Caco-2 (cell line): ENCODE data around the gene IL17C. TPM values are rescaled to one million over a fixed set of nuclear protein-coding genes. Genes with fewer than 3 reads are reported as not detected.

Experiments used
- BruUV-seq: library from RNA; stranded (reverse); fragments of 400-500 nt; replicated peaks from 2 replicates; lab custom pipeline; 2021; lab: Mats Ljungman, UMichigan
- CTCF ChIA-PET: fragments of 300-600 bp; sonication (Branson Sonifier 250); formaldehyde crosslinking; loops from one replicate; lab custom pipeline; 2022; ENCODE audit warnings: antibody characterized with exemption; lab: Charles Lee
- POLR2A ChIA-PET: fragments of 300-600 bp; sonication (Branson Sonifier 250); formaldehyde crosslinking; loops from one replicate; lab custom pipeline; 2022; ENCODE audit warnings: antibody characterized with exemption; lab: Charles Lee
- DNase-seq, 2 experiments: peaks; one replicate each; pipeline versions ENCODE4 v3.0.0 to v3.0.0-alpha.2; 2020 to 2022
- H3K27me3 ChIP-seq: replicated peaks from 2 replicates; pipeline ENCODE4 v1.6.0; 2011; ENCODE audit warnings: low read length; ENCODE audit not compliant: control insufficient read depth, insufficient read depth
- H3K36me3 ChIP-seq: 2 replicates; pipeline ENCODE4 v1.5.1; 2011; ENCODE audit warnings: low read length; ENCODE audit not compliant: control insufficient read depth, insufficient read depth
- H3K4me1 ChIP-seq: fragments of 250-450 bp; sonication (Bioruptor Pico); 2 replicates; pipeline ENCODE4 v1.5.1; 2020; ENCODE audit warnings: mild to moderate bottlenecking
- H3K4me3 ChIP-seq: 2 replicates; pipeline ENCODE4 v1.5.1; 2011; ENCODE audit warnings: low read depth, mild to moderate bottlenecking, control low read depth, low read length
- H3K9me3 ChIP-seq: fragments of 250-450 bp; sonication (Bioruptor Pico); 2 replicates; pipeline ENCODE4 v1.5.1; 2020; ENCODE audit warnings: mild to moderate bottlenecking, moderate library complexity
- H3K27ac Mint-ChIP-seq: one replicate; pipeline ENCODE4 v1.8.0; 2022; ENCODE audit warnings: mixed read lengths; ENCODE audit not compliant: unreplicated experiment
- H3K27me3 Mint-ChIP-seq: one replicate; pipeline ENCODE4 v1.8.0; 2022; ENCODE audit warnings: mixed read lengths; ENCODE audit not compliant: insufficient read depth, unreplicated experiment
- H3K36me3 Mint-ChIP-seq: one replicate; pipeline ENCODE4 v1.8.0; 2022; ENCODE audit warnings: mild to moderate bottlenecking, mixed read lengths; ENCODE audit not compliant: insufficient read depth, unreplicated experiment
- H3K4me1 Mint-ChIP-seq: one replicate; pipeline ENCODE4 v1.8.0; 2022; ENCODE audit warnings: low read depth, mixed read lengths; ENCODE audit not compliant: unreplicated experiment
- H3K4me3 Mint-ChIP-seq: one replicate; pipeline ENCODE4 v1.8.0; 2022; ENCODE audit warnings: mild to moderate bottlenecking, moderate library complexity, mixed read lengths; ENCODE audit not compliant: unreplicated experiment
- H3K9me3 Mint-ChIP-seq: one replicate; pipeline ENCODE4 v1.8.0; 2022; ENCODE audit warnings: mixed read lengths; ENCODE audit not compliant: unreplicated experiment
- intact Hi-C: fragments of 100-400 bp; cut with micrococcal nuclease; formaldehyde crosslinking; loops from one replicate; pipeline ENCODE4 v1.10.0; 2022; ENCODE audit not compliant: unreplicated experiment
- total RNA-seq: library from RNA; stranded (reverse); gene quantifications from 2 replicates; pipeline ENCODE4 v1.2.3, GENCODE V29; 2022
- TF ChIP-seq, protein P1 (sequence below), 2 experiments: fragments of 200-600 bp in 1 of 2; IDR thresholded peaks; 1 replicate in 1 of 2; 2 replicates in 1 of 2; pipeline versions ENCODE4 v1.5.1 to v1.8.0; 2011 to 2022; ENCODE audit warnings: antibody characterized with exemption in 1 of 2, control low read depth in 1 of 2, inconsistent platforms in 1 of 2, low read depth in 1 of 2, low read length in 1 of 2, mild to moderate bottlenecking in 1 of 2, moderate library complexity in 1 of 2; ENCODE audit not compliant: insufficient read depth in 1 of 2, severe bottlenecking in 1 of 2, unreplicated experiment in 1 of 2

IL17C gene
- total RNA-seq, 1 experiment from 2014 or later, result not detected

DNA sequence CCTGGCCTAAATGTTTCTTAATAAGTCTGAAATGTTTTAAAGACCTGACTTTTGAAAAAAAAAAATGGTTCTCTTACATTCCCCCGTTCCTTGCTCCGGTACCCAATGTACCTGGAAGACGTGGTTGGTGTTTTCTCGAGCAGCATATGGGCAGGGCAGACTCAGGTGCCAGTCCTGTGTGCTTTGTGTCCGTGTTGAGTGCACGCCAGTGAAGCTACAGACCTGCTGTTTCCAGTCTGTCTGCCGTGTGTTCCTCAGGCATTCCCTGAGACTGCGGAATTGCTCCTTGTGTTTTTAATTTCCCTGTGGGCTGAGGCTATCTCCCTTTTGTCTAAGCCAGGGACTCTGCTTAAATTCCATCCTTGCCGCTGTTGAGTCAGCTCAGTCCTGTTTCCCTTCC, 11.7 kb upstream of the IL17C start:
- Mint-ChIP-seq H3K27ac (peak overlapping the region; percentile 17), H3K36me3 (peaks cover 97% of the 10 kb centered on the region), H3K27me3 (no peaks in the 10 kb centered on the region), H3K9me3 (no peaks in the 10 kb centered on the region), H3K4me3 (no peak overlapping the region), H3K4me1 (no peaks in the 10 kb centered on the region)
- H3K9me3 ChIP-seq, result no peaks in the 10 kb centered on the region
- no TSS peak for BruUV-seq
- H3K36me3 ChIP-seq, result peaks cover 10% of the 10 kb centered on the region
- no peaks in the 10 kb centered on the region for H3K4me1 ChIP-seq
- ChIA-PET CTCF (interaction anchor here (1.3 kb wide), 1 partner anchor 10 kb away, joined by 5 read pairs; no protein-coding TSS in a partner anchor), POLR2A (no interaction called here)
- TF ChIP-seq, protein P1, sequence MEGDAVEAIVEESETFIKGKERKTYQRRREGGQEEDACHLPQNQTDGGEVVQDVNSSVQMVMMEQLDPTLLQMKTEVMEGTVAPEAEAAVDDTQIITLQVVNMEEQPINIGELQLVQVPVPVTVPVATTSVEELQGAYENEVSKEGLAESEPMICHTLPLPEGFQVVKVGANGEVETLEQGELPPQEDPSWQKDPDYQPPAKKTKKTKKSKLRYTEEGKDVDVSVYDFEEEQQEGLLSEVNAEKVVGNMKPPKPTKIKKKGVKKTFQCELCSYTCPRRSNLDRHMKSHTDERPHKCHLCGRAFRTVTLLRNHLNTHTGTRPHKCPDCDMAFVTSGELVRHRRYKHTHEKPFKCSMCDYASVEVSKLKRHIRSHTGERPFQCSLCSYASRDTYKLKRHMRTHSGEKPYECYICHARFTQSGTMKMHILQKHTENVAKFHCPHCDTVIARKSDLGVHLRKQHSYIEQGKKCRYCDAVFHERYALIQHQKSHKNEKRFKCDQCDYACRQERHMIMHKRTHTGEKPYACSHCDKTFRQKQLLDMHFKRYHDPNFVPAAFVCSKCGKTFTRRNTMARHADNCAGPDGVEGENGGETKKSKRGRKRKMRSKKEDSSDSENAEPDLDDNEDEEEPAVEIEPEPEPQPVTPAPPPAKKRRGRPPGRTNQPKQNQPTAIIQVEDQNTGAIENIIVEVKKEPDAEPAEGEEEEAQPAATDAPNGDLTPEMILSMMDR (IDR thresholded peaks at IDR 0.05; ENCODE audit: insufficient read depth in 1 of 2, low read depth in 1 of 2, low read length in 1 of 2, severe bottlenecking in 1 of 2, unreplicated experiment in 1 of 2), result no peak
- no peak overlapping the region for H3K4me3 ChIP-seq
- no peak for DNase-seq
- intact Hi-C loops, result no loop called here
- H3K27me3 ChIP-seq, result no peaks in the 10 kb centered on the region

DNA sequence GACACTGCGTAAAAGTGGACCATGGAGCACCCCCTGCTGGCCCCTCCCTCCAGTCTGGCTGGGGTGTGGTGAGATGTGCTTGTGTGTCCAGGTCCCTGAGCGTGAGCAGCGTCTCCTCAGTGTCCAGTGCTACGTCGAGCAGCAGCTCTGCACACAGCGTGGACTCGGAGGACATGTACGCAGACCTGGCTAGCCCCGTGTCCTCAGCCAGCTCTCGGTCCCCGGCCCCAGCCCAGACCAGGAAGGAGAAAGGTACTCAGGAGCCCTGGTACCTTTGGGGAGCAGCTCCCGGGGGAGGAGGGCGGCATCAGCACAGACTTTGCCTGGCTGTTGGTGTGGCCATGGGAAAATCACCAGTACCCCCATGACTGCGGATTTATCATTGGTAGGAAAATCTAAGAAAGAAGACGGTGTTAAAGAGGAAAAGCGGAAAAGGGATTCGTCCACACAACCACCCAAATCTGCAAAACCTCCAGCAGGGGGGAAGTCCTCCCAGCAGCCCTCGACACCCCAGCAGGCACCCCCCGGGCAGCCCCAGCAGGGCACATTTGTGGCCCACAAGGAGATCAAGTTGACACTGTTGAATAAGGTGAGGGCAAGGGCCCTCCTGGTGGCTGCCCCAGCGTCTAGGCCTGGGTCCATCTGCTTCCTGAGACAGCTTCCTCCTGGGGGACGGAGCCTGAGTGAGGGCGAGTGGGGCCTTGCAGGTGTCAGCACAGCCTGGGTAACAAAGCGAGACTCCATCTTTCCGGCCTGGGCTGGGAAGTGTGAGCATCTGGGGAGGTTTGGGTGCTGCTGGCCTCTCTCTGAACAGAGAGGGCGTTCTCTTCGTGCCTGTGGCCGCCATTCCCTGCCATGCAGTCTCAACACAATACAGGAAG, 10.6 kb upstream of the IL17C start:
- TF ChIP-seq, protein P1 (IDR thresholded peaks at IDR 0.05; ENCODE audit: insufficient read depth in 1 of 2, low read depth in 1 of 2, low read length in 1 of 2, severe bottlenecking in 1 of 2, unreplicated experiment in 1 of 2), result no peak
- no peak for DNase-seq
- intact Hi-C loops, result no loop called here
- ChIA-PET POLR2A (no interaction called here), CTCF (interaction anchor here (0.6 kb wide), 1 partner anchor 15 kb away, joined by 3 read pairs; no protein-coding TSS in a partner anchor)
- Mint-ChIP-seq H3K27ac (no peak overlapping the region), H3K36me3 (peaks cover 97% of the 10 kb centered on the region), H3K27me3 (no peaks in the 10 kb centered on the region), H3K4me3 (no peak overlapping the region), H3K9me3 (no peaks in the 10 kb centered on the region), H3K4me1 (no peaks in the 10 kb centered on the region)
- BruUV-seq, result no TSS peak
- H3K4me1 ChIP-seq, result no peaks in the 10 kb centered on the region
- H3K9me3 ChIP-seq, result no peaks in the 10 kb centered on the region
- peaks cover 10% of the 10 kb centered on the region for H3K36me3 ChIP-seq
- no peaks in the 10 kb centered on the region for H3K27me3 ChIP-seq
- no peak overlapping the region for H3K4me3 ChIP-seq

DNA sequence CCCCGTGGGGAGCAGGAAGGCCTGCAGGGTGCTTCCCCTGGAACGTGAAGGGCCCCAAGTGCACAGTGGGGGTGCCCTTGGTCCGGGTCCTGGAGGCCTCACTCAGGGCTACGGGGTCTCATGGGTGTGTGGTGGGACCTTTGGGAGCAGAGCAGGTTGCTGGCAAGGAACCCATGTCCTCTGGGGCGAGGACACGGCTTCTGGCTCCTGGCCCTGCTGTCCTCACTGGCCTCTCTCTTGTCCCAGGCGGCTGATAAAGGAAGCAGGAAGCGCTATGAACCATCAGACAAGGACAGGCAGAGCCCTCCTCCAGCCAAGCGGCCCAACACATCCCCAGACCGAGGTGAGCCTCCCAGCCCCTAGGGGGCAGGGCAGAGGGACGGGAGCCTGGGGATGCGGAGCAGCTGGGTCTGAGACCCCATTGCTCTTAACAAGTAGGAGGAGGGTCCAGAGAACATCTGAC, 9.8 kb upstream of the IL17C start:
- DNase-seq, result peak; percentile 60 to 77
- no peaks in the 10 kb centered on the region for H3K27me3 Mint-ChIP-seq
- ChIA-PET POLR2A (interaction anchor here (1.0 kb wide), 1 partner anchor 9 kb away, joined by 4 read pairs; no protein-coding TSS in a partner anchor), CTCF (interaction anchor here (0.6 kb wide), 1 partner anchor 211 kb away, joined by 4 read pairs; no protein-coding TSS in a partner anchor)
- H3K4me3 ChIP-seq, result no peak overlapping the region
- peaks cover 97% of the 10 kb centered on the region for H3K36me3 Mint-ChIP-seq
- no TSS peak for BruUV-seq
- H3K9me3 Mint-ChIP-seq, result no peaks in the 10 kb centered on the region
- no peaks in the 10 kb centered on the region for H3K27me3 ChIP-seq
- H3K36me3 ChIP-seq, result peaks cover 6% of the 10 kb centered on the region
- H3K4me1 ChIP-seq, result no peaks in the 10 kb centered on the region
- TF ChIP-seq, protein P1 (IDR thresholded peaks at IDR 0.05; ENCODE audit: insufficient read depth in 1 of 2, low read depth in 1 of 2, low read length in 1 of 2, severe bottlenecking in 1 of 2, unreplicated experiment in 1 of 2), result peak; percentile 52 to 63
- H3K4me3 Mint-ChIP-seq, result no peak overlapping the region
- no peaks in the 10 kb centered on the region for H3K4me1 Mint-ChIP-seq
- no peak overlapping the region for H3K27ac Mint-ChIP-seq
- intact Hi-C loops, result no loop called here
- no peaks in the 10 kb centered on the region for H3K9me3 ChIP-seq
